Renal cortical epithelial cell (primary cell): ENCODE data around the gene RILPL1. TPM values are rescaled to one million over a fixed set of nuclear protein-coding genes. Genes with fewer than 3 reads are reported as not detected.
"Not testable (repeated sequence)": the region's sequence is repeated elsewhere in the genome, so short reads cannot be mapped to it uniquely, and the experiment has no call there.

Source experiments
- DNase-seq: peaks from one replicate; pipeline ENCODE4 v3.0.0-alpha.2; 2011; ENCODE audit warnings: low read depth
- total RNA-seq: library from RNA; depleted of rRNA; stranded (reverse); fragments of >200 nt; gene quantifications from 2 replicates; pipeline ENCODE4 v1.2.3, GENCODE V29; 2014

Gene RILPL1
- total RNA-seq, 1 donor from 2014 or later: 11.2 TPM

DNA sequence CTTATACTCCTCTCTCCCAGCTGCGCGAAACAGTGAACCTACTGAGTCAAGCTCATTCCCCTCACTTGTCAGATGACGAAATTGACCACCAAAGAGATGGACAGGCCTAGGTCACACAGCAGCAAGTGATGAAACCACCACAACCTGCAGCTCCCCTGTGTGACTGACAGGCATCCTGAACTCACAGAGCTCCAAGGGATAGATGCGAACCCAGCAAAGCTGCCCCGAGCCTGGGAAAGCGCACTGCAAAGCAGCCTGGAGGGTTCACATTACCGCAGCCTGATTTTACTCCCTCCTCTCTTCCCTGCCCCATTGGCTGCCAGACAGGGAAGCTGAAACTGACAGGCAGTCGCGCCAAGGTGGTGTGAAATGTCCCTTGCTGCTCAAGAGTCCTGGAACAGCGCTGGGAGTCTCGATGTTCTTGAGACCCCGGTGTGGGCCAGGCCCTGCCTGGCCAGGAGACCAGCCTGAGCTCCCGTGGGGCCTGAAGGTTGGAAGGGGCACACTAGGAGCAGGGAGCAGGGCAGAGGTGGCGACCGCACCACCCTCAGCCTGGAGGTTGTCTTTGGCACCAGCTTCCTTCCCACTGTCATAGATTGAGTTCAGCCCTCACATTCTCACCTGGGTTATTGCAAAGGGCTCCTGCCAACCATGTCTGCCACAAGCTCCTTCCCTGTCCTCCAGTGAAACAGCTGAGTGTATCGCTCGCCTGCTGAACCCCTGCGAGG is 39.2 kb downstream of the RILPL1 start:
- DNase-seq: no peak

DNA sequence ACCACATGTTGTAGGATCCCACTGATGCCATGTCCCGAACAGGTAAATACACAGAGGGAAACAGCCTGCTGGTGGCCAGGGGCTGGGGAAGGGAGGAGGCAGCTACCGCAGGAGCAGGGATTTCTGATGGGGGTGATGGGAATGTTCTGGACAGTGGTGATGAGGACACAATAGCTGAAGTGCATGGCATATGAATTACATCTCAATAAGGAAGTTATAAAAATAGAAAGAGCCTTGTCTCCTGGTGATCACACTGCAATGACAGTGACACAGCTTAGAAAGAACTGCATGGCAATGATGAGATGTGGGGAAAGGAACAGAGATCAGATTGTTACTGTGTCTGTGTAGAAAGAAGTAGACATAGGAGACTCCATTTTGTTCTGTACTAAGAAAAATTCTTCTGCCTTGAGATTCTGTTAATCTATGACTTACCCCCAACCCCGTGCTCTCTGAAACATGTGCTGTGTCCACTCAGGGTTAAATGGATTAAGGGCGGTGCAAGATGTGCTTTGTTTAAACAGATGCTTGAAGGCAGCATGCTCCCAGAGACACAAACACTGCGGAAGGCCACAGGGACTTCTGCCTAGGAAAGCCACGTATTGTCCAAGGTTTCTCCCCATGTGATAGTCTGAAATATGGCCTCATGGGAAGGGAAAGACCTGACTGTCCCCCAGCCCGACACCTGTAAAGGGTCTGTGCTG is 41.0 kb downstream of the RILPL1 start:
- not testable (repeated sequence) for DNase-seq

DNA sequence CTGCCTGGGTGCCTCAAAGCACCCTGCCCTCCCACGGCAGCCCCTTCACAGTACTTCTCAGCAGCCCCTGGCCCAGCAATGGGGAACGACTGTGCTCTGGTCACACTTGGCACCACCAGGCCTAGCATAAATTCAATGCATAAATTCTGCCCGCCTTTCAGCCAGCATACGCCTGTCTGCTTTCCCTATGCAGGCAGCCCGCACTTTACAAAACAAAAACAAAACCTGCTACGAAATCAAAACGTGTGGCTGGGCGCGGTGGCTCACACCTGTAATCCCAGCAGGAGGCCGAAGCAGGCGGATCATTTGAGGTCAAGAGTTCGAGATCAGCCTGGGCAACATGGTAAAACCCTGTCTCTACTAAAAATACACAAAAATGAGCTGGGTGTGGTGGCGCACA is 42.0 kb downstream of the RILPL1 start:
- no peak for DNase-seq

DNA sequence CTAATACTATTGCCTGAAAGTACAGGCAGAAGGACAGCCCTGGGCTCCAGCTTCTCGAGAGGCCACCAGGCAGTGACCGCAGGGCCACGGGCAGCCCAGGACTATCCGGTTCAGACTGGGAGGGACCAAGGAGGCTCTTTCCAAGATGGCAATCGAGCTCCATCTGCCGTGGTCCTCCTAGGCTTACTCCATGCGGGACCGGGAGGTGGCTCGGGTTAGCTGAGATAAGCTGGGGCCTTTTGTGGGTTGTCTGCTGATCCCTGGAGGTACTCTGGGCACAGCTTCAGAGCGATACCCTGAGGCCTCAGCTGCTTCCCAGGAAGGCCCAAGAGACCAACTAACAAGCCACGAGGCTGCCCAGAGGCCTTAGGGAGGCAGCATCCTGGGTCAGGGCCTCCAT is 42.5 kb downstream of the RILPL1 start:
- no peak for DNase-seq

DNA sequence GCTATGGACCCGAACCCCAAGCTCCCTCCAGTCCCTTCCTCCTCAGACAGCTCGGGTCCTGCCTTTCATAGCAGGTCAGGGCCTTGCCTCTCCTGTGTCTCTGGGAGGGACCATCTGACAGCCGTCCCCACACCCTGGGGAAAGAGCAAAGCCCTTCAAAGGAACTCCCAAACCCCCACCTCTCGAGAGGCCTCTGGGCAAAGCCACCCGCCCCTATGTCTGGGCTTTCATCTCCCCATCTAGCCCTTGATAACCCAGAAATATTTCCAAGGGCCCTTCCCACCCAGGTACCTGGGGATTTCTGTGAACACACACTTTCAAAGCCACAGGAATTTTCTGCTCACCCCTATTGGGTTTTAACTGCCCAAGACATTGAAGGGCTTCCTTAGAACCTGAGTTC is 43.4 kb downstream of the RILPL1 start:
- no peak for DNase-seq

DNA sequence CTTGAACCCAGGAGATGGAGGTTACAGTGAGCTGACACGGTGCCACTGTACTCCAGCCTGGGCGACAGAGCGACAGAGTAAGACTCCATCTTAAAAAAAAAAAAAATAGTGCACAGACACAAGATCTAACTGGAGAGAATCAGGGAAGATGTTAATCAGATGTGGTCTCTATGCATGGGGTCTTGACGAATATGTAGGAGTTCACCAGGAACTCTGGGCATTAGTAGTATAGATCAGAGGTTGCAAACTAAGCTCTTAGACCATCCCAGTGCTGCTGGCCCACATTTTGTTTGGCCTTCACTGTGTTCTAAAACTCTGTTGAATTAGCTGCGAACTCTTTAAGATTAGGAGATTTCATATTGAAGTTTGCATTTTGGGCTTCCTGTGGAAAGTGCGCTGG is 43.9 kb downstream of the RILPL1 start:
- no peak for DNase-seq

DNA sequence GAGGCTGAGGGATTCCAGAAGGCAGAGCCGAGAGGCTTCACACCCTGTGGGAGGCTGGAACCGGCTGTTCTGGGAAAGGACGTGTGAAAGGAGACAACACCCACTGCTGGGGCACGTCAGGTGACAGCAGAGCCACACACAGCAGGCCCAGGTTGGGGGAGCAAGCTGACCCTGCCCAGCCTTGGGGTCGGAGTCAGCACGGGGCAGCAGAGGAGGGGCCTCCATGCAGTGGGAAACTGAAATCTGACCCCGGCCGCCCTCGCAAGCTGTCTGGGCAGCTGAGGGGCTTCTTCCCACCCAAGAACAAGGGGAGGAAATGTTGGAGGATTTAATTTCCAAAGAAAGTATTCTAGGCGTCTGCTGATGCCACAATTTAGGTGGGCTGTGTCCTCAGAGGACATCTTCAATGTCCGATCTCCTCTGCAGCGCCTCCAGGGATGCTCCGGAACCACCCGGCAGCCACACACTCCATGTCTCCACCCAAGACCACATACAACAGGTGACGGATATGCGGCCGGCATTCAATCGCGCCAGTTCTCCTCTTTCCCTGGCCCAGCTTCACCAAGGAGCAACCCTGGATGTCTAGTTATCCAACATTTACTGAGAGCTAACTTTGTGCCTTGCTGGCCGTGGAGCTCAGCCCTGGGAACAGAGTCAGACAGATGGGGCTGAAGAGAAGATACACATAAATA is 44.8 kb downstream of the RILPL1 start:
- no peak for DNase-seq

DNA sequence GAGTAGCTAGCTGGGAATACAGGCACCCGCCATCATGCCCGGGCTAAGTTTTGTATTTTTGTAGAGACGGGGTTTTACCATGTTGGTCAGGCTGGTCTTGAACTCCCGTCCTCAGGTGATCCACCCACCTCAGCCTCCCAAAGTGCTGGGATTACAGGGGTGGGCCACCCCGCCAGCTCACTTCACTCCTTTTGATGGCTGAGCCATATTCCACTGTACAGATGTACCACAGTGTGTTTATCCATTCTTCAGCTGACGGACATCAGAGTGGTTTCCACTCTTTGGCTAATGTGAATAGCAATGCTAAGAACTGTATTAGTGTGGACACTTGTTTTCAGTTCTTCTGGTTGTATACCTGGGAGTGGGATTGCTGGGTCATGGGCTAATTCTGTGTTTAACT is 46.1 kb downstream of the RILPL1 start:
- no peak for DNase-seq

DNA sequence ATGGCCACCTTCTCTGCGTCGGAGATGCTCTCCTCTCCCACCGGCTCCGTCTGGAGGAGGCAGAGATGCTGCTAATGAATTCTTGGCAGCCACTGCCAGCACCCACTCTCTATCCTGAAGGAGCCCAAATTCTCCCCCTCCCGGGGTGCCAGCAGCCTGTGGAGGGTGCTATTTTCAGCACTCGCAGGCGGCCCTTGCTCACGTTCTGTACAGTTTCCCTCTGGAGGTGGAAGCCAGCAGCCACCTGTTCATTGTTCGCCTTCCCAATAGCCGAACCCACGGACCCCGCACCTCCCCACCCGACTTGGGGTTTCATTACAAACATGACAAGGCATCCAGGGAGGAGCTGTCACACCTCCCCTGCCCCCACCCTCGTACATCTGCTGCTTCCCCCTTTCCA is 47.8 kb downstream of the RILPL1 start:
- no peak for DNase-seq

DNA sequence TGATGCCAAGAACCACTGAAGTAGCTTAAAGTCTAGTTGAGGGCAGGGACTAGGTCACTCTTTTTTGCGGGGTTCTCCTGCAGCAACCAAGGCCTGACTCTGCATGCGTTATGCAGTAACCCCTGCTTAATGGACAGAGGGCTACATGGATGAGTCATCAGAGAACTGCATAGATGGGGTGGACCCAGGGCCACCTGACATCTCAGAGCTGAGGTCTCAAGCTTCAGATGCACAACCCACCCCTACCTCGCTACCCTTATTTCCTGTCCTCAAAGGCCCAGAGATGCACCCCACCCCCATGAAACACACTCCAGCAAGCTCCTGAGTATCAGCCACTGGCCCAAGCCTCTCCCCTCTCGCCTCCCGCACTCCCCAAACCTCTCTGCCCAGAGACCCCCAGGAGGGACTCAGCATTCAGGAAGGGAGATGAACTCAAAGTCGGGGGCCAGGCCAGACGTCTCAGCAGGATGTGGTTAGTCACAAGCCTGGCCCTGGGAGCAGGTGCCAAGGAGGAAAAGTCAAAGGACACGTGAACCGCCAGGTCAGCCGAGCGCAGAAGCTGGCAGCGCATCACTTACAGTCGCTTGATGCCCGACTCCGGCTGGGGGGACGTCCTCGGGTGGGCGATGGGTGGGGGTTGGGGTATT is 49.8 kb downstream of the RILPL1 start:
- peak; percentile 28 for DNase-seq

DNA sequence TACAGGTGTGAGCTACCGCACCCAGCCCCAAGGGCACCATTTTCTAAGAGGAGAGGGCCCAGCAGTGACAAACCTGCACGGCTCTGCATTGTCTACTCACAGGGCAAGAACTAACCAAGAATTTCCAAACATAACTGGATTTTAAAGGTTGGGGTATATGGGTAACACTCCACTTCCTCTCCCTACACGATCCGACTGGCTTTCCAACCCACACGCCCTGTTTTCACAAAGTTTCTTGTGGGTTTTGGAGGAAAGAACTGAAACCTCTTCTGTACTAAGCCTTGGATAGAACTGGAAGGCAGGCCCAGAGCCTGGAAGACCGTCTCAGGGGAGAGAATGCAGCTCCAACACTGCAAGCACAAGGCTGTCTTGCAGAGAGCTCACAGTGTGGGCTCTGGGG is 50.6 kb downstream of the RILPL1 start:
- DNase-seq: no peak

DNA sequence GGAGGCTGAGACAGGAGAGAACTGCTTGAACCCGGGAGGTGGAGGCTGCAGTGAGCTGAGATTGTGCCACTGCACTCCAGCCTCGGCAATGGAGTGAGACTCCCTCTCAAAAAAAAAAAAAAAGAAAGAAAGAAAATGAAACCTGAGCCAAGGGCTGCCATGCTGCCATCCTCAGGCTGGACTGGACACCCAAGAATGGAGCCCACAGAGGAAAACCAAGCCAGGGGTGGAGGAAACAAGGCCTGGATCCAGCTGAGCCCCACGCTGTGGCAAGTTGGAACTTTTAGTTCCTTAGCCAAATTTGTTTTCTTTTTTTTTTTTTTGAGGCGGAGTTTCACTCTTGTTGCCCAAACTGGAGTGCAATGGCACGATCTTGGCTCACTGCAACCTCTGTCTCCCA is 52.3 kb downstream of the RILPL1 start:
- DNase-seq: not testable (repeated sequence)

DNA sequence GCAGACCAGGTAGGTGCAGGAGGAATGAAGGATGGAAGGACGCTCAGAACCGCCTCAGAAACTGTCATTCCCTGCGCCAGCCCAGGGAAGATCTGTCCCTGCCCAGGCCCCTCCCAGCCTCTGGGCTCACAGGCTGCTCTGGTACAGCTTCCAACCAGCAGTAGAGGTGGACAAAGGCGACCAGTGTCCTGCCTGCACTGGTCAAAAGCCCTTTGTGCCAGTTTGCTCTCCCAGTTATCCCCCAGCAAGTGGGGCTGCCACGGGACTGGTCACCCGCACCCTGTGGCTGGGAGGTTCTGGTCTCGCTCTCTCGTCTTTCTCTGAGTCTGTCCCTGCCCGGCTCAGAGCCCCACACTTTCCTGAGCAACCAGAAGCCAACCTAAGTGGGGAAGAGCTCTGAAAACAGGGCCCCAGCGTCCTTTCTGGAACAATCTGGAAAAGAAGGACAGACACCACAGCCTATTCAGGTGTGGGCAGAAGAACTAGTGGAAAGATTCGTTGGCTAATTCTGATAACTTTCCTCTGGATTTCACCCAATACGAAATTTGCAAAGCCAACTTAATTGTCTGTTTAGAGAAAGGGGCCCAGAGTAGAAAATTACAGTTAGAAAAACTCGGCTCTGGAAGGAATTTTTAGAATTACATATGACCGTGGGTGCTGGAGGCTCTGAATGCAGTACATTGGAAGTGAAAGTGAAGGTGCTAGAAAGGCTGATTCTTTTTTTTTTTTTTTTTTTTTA is 53.9 kb downstream of the RILPL1 start:
- DNase-seq: no peak

DNA sequence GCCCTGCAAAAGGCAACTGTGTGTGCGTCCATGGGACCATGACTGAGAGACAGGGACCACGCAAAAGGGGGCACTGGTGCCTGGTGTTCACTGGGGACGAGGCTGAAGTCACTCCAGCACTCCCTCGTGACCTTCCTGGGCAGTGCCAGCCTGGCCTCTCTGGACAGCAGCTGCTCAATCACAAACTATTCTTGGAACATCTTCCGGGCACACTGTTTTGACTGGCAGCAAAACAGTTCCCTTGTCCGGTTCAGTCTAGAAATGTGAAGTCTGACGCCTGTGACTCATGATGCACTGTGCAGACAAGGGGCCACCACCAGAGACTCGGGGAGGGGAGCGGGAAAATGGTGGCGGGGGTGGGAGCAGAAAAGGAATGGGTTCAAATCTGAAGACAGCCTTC is 54.8 kb downstream of the RILPL1 start:
- peak; percentile 49 for DNase-seq

DNA sequence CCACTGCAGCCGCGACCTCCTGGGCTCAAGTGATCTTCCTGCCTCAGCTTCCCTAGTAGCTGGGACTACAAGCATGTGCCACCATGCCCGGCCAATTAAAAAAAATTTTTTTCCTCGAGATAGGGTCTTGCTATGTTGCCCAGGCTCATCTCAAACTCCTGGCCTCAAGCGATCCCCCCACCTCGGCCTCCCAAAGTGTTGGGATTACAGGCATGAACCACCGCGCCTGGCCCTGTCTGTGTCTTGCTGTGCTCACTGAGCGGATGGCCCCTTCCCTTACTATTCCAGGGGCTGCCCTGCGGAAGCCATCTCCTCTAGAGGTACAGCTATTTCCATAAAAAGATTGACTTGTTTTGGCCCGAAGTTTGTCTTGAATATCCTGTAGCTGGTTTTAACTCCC is 55.5 kb downstream of the RILPL1 start:
- DNase-seq: no peak

DNA sequence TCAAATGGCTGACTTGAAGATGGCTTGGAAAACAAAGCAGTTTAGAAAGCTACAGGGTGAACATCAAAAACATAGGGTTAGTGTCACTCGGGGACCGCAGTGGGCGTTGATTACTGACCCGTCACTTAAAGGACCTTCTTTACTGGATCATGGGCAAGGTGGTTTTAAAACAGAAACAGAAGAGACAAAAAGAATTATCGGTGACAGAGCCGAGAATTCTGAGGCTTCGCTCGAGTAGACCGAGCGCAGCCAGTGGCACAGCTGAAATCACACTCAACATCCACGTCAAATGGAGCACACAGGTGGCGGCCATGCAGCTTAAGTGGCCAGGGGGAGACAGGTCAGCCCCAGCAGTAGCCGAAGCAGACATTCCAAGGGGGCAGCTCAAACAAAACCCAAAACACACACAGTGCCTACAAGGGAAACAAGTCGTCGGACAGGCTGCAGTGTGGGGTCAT is 58.2 kb downstream of the RILPL1 start:
- DNase-seq: no peak

DNA sequence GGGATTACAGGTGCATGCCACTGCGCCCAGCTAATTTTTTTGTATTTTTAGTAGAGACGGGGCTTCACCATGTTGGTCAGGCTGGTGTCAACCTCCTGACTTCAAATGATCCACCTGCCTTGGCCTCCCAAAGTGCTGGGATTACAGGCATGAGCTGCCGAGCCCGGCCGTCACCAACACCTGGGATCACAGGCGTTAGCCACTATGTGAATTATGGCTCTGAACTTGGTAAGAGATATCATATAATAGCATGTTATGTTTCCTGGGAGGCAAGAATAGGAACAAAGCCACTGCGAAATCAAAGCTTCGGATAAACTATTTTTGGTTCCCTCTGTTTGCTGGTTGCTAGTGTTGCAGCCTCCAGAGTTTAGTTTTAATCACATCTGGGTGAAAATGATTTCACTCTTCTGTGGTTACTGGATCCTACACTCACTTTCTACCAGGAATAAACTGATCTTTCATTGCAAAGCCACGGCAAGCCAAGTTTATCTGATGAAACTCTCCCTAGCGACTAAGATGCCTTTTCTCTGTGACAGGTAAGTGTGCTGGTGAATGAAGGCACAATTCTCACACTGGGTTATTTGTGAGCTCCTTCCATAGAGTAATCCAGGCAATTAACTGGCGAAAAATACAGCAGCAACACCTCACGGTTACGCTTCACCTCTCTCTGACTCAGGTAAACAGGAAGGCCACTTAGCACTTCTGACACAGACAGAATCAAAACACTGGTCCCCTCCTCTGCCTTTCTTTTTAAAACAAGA is 58.9 kb downstream of the RILPL1 start:
- peak; percentile 74 for DNase-seq

DNA sequence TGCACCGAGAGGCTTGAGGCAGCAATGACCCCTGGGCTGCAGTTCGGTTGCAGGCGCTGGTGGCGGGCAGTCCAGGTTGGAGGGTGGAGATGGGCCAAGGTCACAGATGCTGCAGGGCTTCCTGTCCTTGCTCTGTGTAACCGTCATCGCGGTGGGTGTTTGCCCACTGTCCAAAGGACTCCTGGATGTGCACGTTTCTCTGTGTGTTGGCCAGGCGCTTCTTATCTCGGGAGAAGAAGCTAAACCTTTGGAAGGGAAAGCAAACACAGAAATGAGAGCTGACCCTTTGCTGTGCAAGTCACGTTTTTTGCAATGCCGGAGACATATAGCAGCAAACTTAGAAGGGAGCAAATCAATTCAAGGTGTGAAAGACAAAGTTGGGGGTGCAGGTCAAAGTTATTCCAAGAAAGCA is 61.1 kb downstream of the RILPL1 start:
- DNase-seq: no peak

DNA sequence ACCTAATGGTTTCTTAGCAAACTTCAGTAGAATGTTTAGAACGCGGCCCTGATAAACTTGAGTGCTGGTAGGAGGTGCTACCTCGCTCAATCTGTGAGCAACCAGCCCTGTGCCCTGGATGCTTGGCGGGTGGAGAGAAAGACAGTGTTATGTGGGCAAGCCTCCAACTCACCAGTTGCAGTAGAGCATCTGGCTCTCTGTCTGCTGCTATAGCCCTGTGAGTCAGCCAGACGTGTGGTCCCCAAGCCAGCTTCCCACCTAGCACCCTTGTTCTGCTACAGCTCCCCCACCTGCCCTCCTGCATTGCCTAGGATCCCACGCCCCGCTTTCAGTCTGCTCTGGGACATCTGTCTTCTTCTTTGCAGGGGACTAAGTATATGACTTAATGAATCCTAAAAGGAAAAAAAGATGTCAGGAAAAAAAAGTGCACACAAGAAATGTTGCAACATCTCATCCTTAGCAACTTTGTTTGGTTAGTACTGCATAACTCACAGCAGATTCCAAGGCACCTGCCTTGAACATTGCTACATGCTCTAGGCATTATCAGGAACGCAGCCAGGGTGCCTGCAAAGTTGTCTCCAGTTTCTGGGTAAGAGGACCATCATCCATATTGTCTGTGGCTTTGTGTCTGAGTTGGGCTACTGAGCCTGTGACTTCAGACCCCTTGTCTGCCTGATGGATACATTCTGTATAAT is 62.0 kb downstream of the RILPL1 start:
- peak; percentile 77 for DNase-seq

DNA sequence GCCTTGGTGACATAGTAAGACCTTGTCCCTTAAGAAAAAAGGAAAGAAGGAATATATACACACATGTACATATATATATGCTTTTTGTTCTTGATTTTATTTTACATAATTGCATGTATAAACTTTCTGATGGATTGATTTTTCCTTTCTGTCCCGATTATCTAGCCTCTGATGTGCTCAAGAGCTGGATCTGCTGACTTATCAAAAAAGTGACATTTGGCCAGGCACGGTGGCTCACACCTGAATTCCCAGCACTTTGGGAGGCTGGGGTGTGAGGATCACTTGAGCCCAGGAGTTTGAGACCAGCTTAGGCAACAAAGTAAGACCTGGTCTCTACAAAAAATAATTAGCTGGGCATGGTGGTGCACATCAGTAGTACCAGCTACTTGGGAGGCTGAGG is 63.5 kb downstream of the RILPL1 start:
- DNase-seq: no peak
